GM12878 (cell line): Measurements from ENCODE around the gene SLC7A5. TPM values are rescaled to one million over a fixed set of nuclear protein-coding genes. Genes with fewer than 3 reads are reported as not detected.

Source experiments
- ATAC-seq: fragments of 200-7000 bp; cut with Tn5 transposase; 3 replicates; pipeline ENCODE4 v1.9.1; 2020; ENCODE audit warnings: mild to moderate bottlenecking, moderate library complexity
- BruUV-seq: library from RNA; stranded (reverse); fragments of 400-500 nt; replicated peaks from 2 replicates; lab custom pipeline; 2021; lab: Mats Ljungman, UMichigan
- CTCF ChIA-PET: fragments of 300-600 bp; sonication (Branson Sonifier 250); formaldehyde crosslinking; extraction: SDS; loops from one replicate; lab custom pipeline; 2021; ENCODE audit warnings: inconsistent platforms; lab: Yijun Ruan, JAX
- POLR2A ChIA-PET: fragments of 350-600 bp; formaldehyde crosslinking; extraction: SDS; loops from one replicate; lab custom pipeline; 2021; ENCODE audit warnings: inconsistent platforms; lab: Charles Lee
- RAD21 ChIA-PET: fragments of 300-600 bp; sonication (Branson Sonifier 250); formaldehyde crosslinking; loops from one replicate; lab custom pipeline; 2023; ENCODE audit warnings: antibody characterized with exemption; ENCODE audit not compliant: unreplicated experiment; lab: Charles Lee
- SMC1A ChIA-PET: fragments of 300-600 bp; sonication (Branson Sonifier 250); formaldehyde crosslinking; loops from one replicate; lab custom pipeline; 2023; ENCODE audit not compliant: unreplicated experiment, uncharacterized antibody; lab: Charles Lee
- DNase-seq: peaks from one replicate; pipeline ENCODE4 v3.0.0-alpha.2; 2011; ENCODE audit warnings: low read depth, low spot score
- FAIRE-seq: peaks from 3 replicates; lab custom pipeline; 2011; peaks lifted over from hg19 to GRCh38; lab: Jason Lieb, UNC
- H2AFZ ChIP-seq: 2 replicates; pipeline ENCODE4 v1.6.0; 2011; ENCODE audit warnings: low read depth, low read length, control low read depth; ENCODE audit not compliant: control insufficient read depth
- H3K27ac ChIP-seq: 2 replicates; pipeline ENCODE4 v1.5.1; 2011; ENCODE audit warnings: control low read depth; ENCODE audit not compliant: control insufficient read depth, insufficient read depth
- H3K27me3 ChIP-seq, 2 experiments: replicated peaks in 1 of 2; 2 replicates each; pipeline versions ENCODE4 v1.6.0 to v1.6.1; 2011; ENCODE audit warnings: low read length in 1 of 2; ENCODE audit not compliant: control insufficient read depth in 2 of 2, insufficient read depth in 2 of 2
- H3K36me3 ChIP-seq, 2 experiments: 2 replicates each; pipeline ENCODE4 v1.5.1; 2011; ENCODE audit warnings: low read length in 1 of 2; ENCODE audit not compliant: control insufficient read depth in 2 of 2, insufficient read depth in 2 of 2
- H3K4me1 ChIP-seq: 2 replicates; pipeline ENCODE4 v1.6.1; 2011; ENCODE audit warnings: mild to moderate bottlenecking, low read length, moderate library complexity, mixed read lengths; ENCODE audit not compliant: control insufficient read depth, insufficient read depth
- H3K4me2 ChIP-seq: 2 replicates; pipeline ENCODE4 v1.6.0; 2011; ENCODE audit warnings: control low read depth; ENCODE audit not compliant: control insufficient read depth, insufficient read depth
- H3K4me3 ChIP-seq: fragments of 200-600 bp; sonication (generic); 2 replicates; pipeline ENCODE4 v1.5.1; 2016
- H3K79me2 ChIP-seq: 2 replicates; pipeline ENCODE4 v1.6.0; 2011; ENCODE audit warnings: low read length; ENCODE audit not compliant: control insufficient read depth, insufficient read depth
- H3K9ac ChIP-seq: 2 replicates; pipeline ENCODE4 v1.8.0; 2011; ENCODE audit warnings: low read length, control low read depth, mixed read lengths; ENCODE audit not compliant: control insufficient read depth, insufficient read depth
- H3K9me3 ChIP-seq: replicated peaks from 3 replicates; pipeline ENCODE4 v1.5.1; 2011; ENCODE audit warnings: mild to moderate bottlenecking, low read length; ENCODE audit not compliant: control insufficient read depth, insufficient read depth
- H4K20me1 ChIP-seq: 2 replicates; pipeline ENCODE4 v1.6.0; 2011; ENCODE audit not compliant: control insufficient read depth, insufficient read depth
- ATF2 ChIP-seq: IDR thresholded peaks from 2 replicates; pipeline ENCODE4 v1.6.1; 2012; ENCODE audit warnings: low read length, inconsistent platforms
- BHLHE40 ChIP-seq, 2 experiments: fragments of 450-650 bp in 1 of 2; IDR thresholded peaks; 2 replicates each; pipeline ENCODE4 v1.6.1; 2011 to 2017; ENCODE audit warnings: low read depth in 2 of 2, borderline replicate concordance in 1 of 2, improper control_type of control experiment in 1 of 2, low read length in 1 of 2, mild to moderate bottlenecking in 1 of 2
- CBFB ChIP-seq: IDR thresholded peaks from 2 replicates; pipeline ENCODE4 v1.6.1; 2016; ENCODE audit warnings: antibody characterized with exemption, low read depth
- POLR2A ChIP-seq: IDR thresholded peaks from 2 replicates; pipeline ENCODE4 v1.6.1; 2011; ENCODE audit warnings: low read depth, mild to moderate bottlenecking, low read length
- RUNX3 ChIP-seq: IDR thresholded peaks from 2 replicates; pipeline ENCODE4 v1.6.1; 2012; ENCODE audit warnings: low read length, inconsistent platforms
- TCF12 ChIP-seq: IDR thresholded peaks from 2 replicates; pipeline ENCODE4 v1.6.1; 2011; ENCODE audit warnings: low read depth, mild to moderate bottlenecking, low read length
- ZNF207 ChIP-seq: fragments of 450-650 bp; IDR thresholded peaks from 2 replicates; pipeline ENCODE4 v1.6.1; 2014; ENCODE audit warnings: antibody characterized with exemption, mild to moderate bottlenecking, borderline replicate concordance
- WGBS: methylation state at CpG from one replicate; pipeline ENCODE4 v1.1.6; 2016; ENCODE audit warnings: low lambda C conversion rate; ENCODE audit not compliant: insufficient replicate concordance, insufficient coverage; ENCODE audit errors: missing lambda C conversion rate; 5-methylcytosine and 5-hydroxymethylcytosine counted together
- in situ Hi-C: fragments of 300-500 bp; cut with MboI; formaldehyde crosslinking; loops from 9 replicates; pipeline ENCODE4 v1.14.3; 2018; ENCODE audit warnings: mixed read lengths
- intact Hi-C: fragments of 100-400 bp; cut with micrococcal nuclease; formaldehyde crosslinking; loops from one replicate; pipeline ENCODE4 v1.14.2; 2022; ENCODE audit not compliant: unreplicated experiment
- polyA plus RNA-seq, 11 experiments: library from polyadenylated mRNA; depleted of rRNA in 4 of 11; unstranded in 6 of 11; stranded (reverse) in 5 of 11; fragments of >200 nt; fragmentation: Nextera tagmentation in 4 of 11; fragmentation: Illumina TruSeq in 1 of 11; extraction: Ambion mirVana in 4 of 11; extraction: Trizol in 1 of 11; gene quantifications; 1 replicate in 1 of 11; 2 replicates in 10 of 11; pipeline versions ENCODE4 v1.2.1 to v1.2.3, GENCODE V29; 2011 to 2016; ENCODE audit warnings: inconsistent platforms in 2 of 11, missing spikeins in 2 of 11, low read depth in 1 of 11
- total RNA-seq, 4 experiments: library from RNA; depleted of rRNA in 3 of 4; stranded (reverse); fragments of >200 nt in 3 of 4; fragmentation: Illumina TruSeq in 1 of 4; extraction: Trizol in 1 of 4; gene quantifications; 2 replicates each; pipeline versions ENCODE4 v1.2.1 to v1.2.3, GENCODE V29; 2013 to 2021
- TF ChIP-seq, protein P1 (sequence below): fragments of 450-650 bp; formaldehyde crosslinking; IDR thresholded peaks from 2 replicates; pipeline ENCODE4 v1.4.0; 2022; ENCODE audit warnings: mild to moderate bottlenecking, moderate library complexity
- TF ChIP-seq, protein P2 (sequence below): fragments of 450-650 bp; IDR thresholded peaks from 2 replicates; pipeline ENCODE4 v1.6.1; 2017; ENCODE audit warnings: mild to moderate bottlenecking, moderate library complexity

SLC7A5 gene
- total and polyA plus RNA-seq, 10 of the 15 experiments (the other 5 are each of a cell fraction or from before 2014, with no cell fraction given), result 2.3 to 101 (median 35.8) TPM

GRCh38 chr16:87855852-87856715, 13.2 kb downstream of the SLC7A5 start:
- Histone ChIP-seq H3K9ac (peak overlapping the region; percentile 27), H3K4me2 (peak overlapping the region; percentile 87), H3K4me1 (peaks cover 41% of the 10 kb centered on the region), H3K27me3 (no peaks in the 10 kb centered on the region), H2AFZ (peak overlapping the region; percentile 39; the same call in 1 of the 2 replicates), H3K79me2 (peaks cover 68% of the 10 kb centered on the region), H3K4me3 (peak overlapping the region; percentile 30; the same call in 1 of the 2 replicates), H3K27ac (peak overlapping the region; percentile 37), H3K36me3 (peaks cover 4 to 30% of the 10 kb centered on the region in 2 experiments; a peak in 3 of 4 replicates), H3K9me3 (no peaks in the 10 kb centered on the region), H4K20me1 (no peaks in the 10 kb centered on the region; the same call in 1 of the 2 replicates)
- in situ Hi-C loops, result no loop called here
- BruUV-seq, result no TSS peak
- DNase-seq (no peak), ATAC-seq (peak; percentile 53), FAIRE-seq (no peak)
- intact Hi-C loops, result no loop called here
- CTCF ChIA-PET, result interaction anchor here (0.8 to 9.8 kb wide), 5 partner anchors 13 to 87 kb away, joined by 3 to 213 read pairs (median 5); partner anchors contain the start of gene SLC7A5
- RAD21 ChIA-PET, result interaction anchor here (1.5 to 2.2 kb wide), 2 partner anchors 13 to 76 kb away, joined by 4 to 17 read pairs; partner anchors contain the start of gene SLC7A5
- 29% methylated on average over 26 of the region's 26 CpGs for WGBS
- POLR2A ChIA-PET, result interaction anchor here (0.6 kb wide), 1 partner anchor 55 kb away, joined by 3 read pairs; no protein-coding TSS in a partner anchor
- SMC1A ChIA-PET, result interaction anchor here (0.7 to 1.7 kb wide), 2 partner anchors 9 to 75 kb away, joined by 3 to 4 read pairs; no protein-coding TSS in a partner anchor
- TF ChIP-seq RUNX3, result 0 out of 2 replicates have a peak, but pooled peaks have one; percentile 7
- TF ChIP-seq, protein P1, sequence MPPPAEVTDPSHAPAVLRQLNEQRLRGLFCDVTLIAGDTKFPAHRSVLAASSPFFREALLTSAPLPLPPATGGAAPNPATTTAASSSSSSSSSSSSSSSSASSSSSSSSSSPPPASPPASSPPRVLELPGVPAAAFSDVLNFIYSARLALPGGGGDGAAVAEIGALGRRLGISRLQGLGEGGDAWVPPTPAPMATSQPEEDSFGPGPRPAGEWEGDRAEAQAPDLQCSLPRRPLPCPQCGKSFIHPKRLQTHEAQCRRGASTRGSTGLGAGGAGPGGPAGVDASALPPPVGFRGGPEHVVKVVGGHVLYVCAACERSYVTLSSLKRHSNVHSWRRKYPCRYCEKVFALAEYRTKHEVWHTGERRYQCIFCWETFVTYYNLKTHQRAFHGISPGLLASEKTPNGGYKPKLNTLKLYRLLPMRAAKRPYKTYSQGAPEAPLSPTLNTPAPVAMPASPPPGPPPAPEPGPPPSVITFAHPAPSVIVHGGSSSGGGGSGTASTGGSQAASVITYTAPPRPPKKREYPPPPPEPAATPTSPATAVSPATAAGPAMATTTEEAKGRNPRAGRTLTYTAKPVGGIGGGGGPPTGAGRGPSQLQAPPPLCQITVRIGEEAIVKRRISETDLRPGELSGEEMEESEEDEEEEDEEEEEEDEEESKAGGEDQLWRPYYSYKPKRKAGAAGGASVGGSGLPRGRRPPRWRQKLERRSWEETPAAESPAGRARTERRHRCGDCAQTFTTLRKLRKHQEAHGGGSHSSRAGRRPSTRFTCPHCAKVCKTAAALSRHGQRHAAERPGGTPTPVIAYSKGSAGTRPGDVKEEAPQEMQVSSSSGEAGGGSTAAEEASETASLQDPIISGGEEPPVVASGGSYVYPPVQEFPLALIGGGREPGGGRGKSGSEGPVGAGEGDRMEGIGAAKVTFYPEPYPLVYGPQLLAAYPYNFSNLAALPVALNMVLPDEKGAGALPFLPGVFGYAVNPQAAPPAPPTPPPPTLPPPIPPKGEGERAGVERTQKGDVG (CRISPR knock-in tag), result no peak
- TF ChIP-seq, protein P2, sequence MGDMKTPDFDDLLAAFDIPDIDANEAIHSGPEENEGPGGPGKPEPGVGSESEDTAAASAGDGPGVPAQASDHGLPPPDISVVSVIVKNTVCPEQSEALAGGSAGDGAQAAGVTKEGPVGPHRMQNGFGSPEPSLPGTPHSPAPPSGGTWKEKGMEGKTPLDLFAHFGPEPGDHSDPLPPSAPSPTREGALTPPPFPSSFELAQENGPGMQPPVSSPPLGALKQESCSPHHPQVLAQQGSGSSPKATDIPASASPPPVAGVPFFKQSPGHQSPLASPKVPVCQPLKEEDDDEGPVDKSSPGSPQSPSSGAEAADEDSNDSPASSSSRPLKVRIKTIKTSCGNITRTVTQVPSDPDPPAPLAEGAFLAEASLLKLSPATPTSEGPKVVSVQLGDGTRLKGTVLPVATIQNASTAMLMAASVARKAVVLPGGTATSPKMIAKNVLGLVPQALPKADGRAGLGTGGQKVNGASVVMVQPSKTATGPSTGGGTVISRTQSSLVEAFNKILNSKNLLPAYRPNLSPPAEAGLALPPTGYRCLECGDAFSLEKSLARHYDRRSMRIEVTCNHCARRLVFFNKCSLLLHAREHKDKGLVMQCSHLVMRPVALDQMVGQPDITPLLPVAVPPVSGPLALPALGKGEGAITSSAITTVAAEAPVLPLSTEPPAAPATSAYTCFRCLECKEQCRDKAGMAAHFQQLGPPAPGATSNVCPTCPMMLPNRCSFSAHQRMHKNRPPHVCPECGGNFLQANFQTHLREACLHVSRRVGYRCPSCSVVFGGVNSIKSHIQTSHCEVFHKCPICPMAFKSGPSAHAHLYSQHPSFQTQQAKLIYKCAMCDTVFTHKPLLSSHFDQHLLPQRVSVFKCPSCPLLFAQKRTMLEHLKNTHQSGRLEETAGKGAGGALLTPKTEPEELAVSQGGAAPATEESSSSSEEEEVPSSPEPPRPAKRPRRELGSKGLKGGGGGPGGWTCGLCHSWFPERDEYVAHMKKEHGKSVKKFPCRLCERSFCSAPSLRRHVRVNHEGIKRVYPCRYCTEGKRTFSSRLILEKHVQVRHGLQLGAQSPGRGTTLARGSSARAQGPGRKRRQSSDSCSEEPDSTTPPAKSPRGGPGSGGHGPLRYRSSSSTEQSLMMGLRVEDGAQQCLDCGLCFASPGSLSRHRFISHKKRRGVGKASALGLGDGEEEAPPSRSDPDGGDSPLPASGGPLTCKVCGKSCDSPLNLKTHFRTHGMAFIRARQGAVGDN, result peak; percentile 69; the same call in 1 of the 2 replicates
- no peak for TF ChIP-seq ATF2
- no peak for TF ChIP-seq ZNF207
- 0 out of 2 replicates have a peak, but pooled peaks have one; percentile 13 for TF ChIP-seq TCF12
- peak in 1 of 2 experiments; percentile 20; a peak in 1 of 4 replicates for TF ChIP-seq BHLHE40 (IDR thresholded peaks at IDR 0.05; ENCODE audit: borderline replicate concordance in 1 of 2, low read depth in 2 of 2, low read length in 1 of 2)
- TF ChIP-seq CBFB, result no peak
- TF ChIP-seq POLR2A, result peak; percentile 67
